SKM-1 (cell line): ENCODE measurements around the gene GPC3.

Source experiments
- DNase-seq: peaks from one replicate; lab custom pipeline; 2025; ENCODE audit not compliant: unreplicated experiment; lab: John Stamatoyannopoulos, UW

GPC3 gene

DNA sequence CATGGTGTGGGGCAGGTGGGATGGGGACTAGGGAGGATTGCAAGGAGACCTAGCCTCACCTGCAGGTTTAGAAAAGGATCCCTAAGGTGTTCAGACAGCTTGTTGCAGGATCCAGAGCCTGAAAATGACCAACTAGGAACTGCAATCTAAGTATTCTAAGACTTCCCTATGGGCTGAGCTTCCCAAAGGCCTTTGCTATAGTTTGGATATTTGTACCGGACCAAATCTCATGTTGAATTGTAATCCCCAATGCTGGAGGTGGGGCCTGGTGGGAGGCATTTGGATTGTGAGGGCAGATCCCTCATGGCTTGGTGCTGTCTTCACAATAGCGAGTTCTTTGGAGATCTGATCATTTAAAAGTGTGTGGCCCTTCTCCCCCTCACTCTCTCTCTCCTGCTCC lies 52.1 kb downstream of the GPC3 start:
- no peak for DNase-seq

DNA sequence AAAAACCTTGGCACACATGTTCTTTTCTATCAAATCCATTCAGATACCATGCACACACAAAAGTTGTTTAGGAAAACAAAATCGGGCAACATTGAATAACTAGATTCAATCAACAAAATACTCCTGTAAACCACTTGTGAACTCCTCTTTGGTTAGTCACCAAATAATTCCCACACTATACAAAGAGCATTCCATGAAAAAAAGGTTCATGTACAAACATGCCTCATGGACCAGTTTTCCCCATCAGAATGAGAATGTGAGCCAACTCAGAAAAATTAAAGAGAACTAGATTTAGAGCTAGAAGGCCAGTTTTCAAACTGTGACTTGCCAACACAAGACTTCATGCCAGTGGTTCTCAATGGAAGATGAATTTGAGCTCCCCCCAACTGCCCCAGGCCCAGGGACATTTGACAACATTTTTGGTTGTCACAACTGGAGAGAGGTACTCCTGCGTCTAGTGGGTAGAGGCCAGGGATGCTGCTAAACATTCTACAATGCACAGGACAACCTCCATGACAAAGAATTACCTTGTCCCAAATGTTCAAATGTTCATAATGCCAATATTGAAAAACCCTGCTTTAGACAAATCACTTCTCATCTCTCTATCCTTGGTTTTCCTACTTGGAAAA lies 55.4 kb downstream of the GPC3 start:
- DNase-seq = no peak

DNA sequence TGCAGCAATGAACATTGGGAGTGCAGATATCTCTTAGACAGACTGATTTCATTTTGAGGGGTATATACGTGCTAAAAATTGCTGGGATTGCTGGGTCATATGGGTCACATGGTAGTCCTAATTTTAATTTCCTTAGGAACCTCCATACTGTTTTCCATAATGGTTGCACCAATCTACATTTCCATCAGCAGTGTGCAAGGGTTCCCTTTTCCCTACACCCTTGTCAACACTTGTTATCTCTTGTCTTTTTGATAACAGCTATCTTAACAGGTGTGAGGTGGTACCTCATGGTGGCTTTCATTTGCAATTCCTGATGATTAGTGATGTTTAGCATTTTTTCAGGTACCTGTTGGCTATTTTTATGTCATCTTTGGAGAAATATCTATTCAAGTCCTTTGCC lies 57.0 kb downstream of the GPC3 start:
- DNase-seq = no peak

DNA sequence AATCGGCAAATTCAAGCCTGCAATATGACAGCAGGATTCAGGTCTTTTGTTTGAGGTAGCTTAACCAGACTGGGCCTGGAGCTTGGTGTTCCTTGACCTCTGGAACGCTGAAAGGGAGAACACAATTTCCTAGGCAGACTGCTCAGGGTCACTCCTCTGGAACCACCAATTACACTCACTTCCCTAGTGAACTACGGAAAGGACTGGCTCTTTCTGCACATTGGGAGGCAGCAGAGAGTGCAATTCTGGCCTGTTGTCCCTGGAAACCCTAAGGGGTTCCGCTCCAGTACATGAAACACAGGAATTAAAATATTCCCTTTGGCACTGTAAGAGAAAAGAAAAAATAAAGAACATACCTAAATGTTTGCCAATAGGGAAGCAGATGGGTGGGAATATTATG lies 58.6 kb downstream of the GPC3 start:
- no peak for DNase-seq

DNA sequence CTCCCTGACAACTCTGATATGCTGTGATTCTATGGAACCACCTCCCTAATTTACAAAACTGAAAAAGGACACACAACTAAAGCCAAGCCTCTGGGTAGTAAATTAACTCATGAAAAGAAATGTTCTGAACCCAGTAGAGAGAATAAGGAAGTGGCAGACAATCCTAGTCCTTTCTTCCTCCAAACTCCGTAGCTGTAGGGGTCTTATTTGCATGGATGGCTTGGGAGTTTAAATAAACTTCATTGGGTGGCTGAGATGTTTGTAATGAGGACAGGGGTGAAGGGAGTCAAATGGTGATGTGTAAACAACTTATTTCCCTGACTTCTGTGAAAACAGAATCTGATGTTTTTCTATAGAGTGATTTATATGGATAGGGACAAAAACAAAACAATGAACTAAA lies 59.3 kb downstream of the GPC3 start:
- no peak for DNase-seq

DNA sequence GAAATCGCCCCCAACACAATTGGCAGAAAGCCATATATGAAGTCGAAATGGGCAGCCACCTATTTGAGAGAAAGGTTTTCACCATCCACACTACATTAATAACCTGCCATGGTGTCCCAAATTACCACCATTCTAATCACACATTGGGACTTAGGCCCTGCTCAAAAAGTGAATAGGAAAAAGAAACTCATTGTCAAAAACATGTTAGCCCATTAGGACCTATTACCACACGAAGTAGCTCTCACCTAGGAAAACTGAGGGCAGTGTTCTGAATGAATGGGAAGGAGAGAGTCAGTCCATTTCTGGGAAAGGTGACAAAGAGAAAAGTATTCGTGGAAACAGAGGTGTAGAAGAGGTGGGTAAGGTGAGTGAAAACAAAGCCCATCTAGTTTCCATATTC lies 60.8 kb downstream of the GPC3 start:
- DNase-seq = no peak

DNA sequence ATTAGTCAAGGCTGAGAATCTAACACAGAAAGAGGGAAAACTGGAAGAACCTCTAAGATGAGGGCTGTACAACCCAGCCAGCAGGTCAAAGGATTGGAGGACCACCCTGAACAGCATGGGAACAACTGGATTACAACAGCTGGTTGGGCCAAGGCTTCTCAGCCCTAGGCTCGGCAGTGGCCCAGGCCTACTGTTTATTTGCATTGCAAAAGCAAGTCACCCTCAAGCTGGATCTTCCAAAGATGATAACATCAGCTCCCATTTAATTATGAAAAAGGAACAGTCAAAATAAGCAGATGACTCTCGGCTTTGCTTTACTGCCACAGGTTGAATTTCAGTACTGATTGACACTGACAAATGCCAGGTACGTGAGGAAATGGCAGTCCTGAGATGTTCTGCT lies 61.8 kb downstream of the GPC3 start:
- no peak for DNase-seq

DNA sequence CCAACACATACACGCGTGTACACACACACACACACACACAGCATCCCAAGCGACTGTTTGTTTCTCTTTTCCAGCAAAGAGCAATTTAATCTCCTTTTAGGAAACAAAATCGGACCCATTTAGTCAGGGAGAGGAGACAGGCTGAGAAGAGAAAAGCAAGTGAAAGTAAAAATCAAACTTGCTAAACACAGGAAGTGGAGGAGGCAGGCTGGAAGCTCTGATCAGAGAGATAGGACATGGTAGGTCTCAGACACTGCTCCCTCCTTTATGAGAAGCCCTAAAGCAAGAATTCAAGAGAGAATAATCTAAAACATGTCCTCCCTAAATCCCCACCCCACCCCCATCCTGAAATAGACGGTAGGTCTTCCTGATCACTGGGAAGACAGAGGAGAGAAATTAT lies 62.3 kb downstream of the GPC3 start:
- DNase-seq = no peak

DNA sequence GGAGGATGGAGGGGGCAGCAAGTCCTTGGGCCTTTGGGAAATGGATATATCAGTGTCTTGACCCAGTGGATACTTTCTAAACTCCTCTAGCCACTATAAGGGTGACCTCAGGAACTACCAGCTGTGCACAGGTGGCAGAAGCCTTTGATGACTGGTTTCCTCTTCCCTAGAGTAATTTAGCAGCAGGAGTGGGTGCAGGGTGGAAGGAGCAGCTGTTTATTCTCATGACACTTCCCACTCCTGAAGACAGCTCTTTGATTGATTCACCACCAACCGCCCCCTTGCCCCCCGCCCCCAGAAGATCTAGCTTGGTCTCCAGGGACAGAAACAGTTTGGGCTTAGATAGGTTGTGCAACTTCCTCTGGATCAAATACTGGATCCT lies 63.0 kb downstream of the GPC3 start:
- DNase-seq = no peak

DNA sequence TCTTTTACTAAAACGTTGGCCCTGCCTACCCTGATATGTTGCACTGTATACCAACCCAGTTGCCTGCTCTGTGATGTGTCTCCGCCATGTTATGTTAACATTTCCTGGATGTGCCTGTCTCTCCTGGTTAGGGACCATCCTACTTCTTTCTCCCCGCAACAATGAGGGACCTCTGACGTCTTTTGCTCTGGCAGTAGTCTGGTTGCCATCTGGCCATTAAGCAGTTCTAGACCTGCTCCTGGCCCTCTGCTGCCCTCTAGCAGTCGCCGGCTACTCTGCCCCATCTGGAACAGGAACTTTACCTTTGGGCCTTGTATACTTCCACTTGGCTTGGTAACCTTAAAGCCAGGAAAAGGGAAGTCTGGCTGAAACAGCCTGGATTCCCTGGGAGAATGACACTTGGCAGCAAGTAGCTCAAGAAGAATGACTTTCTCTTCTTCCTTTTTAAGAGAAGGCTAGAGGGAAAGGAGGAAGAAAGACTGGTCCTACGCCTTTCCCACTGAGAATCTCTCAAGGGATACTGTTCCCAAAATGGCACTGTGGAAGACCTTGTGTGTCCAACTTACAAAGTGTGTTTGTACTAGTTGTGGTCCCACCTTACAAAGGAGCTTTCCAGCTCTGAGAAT lies 63.5 kb downstream of the GPC3 start:
- no peak for DNase-seq

DNA sequence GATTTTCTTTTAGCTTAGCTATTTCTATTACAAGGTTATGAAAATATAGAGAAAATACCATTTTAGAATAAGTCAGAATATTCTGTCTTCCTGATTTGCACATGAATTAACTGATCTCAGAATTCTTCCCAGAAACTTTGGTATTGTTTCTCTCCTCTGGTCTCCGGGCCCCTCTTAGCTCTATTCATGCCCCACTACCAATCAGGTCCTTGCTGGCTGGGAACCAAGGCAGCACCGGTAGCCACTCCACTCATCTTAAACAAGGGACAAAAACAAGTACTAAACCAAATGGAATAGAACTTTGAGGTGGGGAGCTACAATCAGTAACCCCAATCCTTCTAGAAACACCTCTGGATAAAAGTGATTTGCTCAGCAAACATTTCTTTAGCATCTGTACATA lies 64.3 kb downstream of the GPC3 start:
- no peak for DNase-seq

DNA sequence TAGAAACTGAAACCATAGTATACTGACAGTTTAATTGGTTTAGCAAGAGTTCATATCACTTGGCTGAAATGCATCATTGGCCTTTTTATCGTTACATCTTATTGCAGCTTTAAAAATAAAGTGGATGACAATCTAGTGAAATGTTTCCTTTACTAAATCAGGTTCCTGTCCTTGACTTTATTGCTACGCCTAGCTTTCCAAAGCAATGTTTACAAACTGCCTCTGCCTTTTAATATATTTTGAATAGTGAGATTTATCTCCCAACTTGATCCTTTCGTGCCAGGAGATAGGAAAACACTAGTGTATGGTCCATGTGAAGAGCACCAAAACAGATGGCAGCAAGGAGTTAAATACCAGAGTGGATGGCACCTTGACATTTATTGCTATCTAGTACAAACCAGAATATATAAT lies 67.0 kb downstream of the GPC3 start:
- no peak for DNase-seq

DNA sequence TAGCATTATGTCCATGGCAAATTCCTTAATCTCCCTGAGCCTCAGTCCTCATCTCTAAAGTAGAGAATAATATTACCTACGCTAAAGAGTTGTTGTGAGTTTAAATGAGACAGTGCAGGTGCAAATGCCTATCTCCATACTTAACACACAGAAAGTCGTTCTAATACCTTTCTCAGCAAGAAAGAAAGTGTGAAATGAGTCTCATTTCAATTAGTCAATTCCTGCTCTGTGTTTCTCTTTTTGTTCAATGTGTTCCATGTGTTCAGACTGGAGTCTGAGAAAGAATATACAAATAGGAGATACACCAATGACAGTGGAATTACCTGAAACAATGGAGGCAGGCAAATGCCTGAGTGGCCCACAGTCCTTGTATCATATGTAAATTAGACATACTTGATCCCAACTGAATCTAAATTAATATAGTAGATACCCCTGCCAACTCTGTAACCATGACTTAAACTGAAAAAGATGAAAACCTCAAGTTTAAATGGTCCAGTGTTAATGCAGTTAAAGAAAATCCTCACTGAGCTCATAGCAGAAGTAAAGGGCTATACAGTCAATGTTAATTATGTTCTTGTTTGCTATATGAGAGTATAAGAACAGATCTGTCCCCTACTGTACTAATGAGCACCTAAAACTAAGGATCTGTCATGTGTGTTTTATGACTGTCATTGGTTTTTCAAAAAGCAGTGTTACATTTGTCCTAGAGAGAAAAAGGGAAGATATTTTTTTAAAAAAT lies 68.2 kb downstream of the GPC3 start:
- no peak for DNase-seq

DNA sequence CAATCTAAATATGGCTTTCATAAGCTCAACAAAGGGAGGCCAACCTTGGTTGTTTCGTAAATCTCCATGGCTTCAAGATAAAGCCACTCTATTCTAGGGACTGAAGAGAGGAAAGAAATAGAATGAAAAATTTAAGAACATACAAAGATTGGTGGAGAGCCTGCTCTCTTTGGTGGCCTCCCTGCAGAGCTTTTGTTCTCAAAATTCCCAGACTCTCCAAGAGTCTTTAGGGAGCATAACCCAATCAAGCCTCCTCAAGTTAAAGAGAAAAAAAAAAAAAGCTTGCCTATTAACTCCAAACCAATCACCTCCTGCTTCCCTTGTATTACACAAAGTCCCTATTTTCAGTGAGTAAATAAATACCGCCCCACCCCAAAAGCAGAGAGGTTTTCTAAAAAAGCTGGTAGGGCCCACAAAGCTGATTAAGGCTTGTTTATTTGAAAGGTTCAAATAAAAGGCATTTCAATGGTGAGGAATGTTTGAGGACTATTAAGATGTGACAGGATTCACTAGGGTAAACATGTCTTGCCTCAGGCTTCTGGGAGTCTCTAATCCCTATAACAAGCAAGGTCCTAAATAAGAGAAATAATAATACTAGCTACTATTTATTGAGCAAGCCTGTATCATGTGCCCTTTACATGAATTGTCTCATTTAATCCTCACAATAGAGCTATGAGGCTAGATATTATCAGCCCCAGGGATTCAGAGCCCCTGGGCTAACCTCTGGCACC lies 71.6 kb downstream of the GPC3 start:
- no peak for DNase-seq

DNA sequence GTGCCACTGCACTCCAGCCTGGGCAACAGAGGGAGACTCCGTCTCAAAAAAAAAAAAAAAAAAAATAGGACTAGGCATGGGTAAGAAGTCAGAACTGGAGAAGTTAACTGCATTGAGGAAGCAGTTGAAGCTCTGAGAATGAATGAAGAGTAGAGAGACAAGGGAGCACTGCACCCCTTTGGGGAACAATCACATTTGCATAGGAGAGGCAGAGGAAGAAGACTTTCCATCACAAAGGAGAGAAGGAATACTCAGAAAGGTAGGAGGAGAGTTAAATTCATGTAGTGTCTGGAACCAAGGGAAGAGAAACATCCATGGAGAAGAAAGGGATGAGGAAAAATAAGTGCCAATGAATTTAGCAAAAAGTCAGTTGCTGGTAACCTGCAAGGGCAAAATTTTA lies 72.4 kb downstream of the GPC3 start:
- no peak for DNase-seq

DNA sequence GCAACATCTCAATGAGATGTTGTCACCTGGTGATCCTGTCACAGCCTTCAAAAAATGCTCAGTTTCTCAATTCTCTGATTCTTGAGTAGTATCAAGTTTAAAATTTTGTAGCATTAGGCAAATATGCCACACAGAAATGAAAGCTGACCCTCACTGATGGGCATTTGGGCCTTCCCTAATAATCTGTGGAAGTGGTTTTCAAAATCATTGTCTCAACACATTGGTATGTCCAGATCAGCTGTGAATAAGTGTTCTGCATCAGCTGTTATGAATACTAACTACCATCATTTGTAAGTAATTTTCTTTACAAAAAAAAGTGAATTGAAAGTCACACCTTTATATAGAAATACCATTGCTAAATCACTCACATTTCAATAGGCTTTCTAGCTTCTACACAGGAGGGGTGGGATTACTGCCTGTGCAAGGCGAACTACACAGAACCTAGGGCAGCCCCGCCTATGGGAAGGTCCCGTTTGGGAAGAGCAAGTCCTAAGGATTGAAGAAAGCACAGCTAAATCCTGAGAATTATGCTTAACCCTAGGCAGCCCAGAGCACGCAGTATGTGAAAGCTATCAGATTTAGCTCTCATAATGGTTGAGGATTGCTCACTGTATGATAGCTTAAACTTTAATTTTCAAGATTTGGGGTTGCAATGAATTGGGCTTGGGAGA lies 73.4 kb downstream of the GPC3 start:
- no peak for DNase-seq

DNA sequence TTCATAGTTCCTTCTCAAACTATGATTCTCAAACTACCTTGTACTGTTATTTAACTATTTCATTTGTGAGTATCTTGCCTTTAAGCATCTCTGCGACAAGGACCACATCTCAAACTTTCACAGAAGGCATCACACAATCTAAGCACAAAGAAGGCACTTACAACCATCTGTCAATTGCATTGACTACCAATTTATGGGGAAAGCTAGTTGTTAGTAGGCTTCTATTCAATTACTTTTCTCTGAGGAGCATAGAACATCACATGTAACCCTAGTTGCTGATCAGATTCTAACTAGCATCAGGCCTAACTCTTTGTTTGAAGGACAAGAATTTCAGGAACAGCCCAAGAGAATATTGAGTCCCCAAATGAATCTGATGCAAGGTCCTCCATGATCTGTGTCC lies 74.9 kb downstream of the GPC3 start:
- DNase-seq = no peak

DNA sequence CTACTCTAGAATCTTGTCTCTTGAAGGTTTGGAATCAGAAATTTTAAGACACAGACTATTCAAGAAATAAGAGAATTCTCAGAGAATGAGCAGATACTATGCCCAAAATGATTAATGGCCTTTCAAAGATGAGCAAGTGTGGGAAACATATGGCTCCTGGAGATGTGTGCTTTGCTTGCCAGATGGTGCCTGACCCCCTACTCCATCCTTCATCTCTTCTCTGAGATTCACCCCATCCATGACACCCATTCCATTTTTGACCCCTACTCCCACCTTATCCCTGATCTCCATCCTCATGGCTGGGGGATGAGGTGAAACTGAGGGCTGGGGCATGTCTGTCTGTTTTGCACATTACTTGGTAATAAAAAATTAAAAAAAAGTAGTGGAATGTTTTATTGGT lies 75.5 kb downstream of the GPC3 start:
- DNase-seq = no peak

DNA sequence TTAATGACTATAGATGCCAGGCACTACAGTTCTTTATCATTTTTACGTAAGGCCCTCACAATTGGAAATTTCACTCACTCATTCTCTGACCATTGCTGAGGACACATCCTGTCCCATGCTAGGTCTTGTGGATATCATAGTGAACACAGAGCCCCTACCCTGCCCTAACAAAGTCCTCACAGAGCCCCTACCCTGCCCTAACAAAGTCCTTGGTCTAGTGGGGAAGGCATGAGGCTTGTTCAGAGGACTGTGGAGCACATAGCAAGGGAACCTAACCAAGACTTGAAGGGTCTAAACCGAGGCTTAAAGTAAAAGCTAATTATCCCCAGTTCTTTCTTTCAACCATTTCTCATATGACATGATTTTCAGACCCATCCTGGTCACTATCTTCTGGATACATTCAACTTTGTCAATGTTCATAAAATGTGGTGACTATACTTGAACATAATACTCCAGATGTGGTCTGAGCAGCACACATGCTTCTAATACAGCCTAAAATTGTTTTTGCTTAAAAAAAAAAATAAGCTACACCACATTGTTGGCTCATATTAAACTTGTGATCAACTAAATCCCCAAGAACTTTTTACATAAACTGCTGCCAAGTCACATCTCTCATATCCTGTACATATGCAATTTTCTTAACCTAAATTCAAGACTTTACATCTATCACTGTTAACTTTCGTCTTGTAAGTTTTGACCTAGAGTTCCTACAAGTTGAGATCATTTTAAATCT lies 77.0 kb downstream of the GPC3 start:
- no peak for DNase-seq

DNA sequence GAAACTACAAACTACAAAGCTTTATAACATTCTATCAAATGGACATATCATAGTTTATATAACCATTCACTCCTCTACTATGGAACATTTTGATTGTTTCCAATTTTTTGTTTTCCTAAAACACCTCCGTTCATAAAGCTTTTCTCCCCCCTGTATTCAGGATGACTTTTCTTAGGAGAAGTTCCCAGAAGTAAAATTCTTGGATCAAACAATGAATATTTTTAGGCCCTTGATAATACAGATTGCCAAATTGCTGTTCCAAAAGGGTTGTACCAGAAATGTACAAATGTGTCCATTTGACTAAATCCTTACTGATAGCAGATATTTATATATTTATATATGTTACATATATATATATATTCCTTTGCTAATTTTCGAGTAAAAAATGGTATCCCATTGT lies 77.8 kb downstream of the GPC3 start:
- no peak for DNase-seq

DNA sequence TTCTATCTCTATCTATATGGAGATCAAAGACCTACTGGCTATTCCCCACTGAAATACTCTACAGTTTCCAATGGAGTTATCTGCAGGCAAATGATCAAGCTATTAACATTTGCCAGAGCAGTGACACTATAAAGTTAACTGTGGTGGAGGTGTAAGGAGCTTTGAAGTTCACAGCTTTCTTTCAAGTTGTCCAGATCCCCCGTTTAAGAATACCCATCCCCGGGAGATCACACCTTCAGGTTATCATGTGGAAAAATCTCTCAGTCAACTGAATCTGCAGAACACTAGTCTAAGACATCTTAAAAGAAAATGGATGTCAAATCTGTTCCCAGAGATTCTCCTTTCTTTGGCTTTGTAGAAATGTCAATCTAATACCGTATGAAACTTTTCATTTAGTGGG lies 80.1 kb downstream of the GPC3 start:
- no peak for DNase-seq
